H1 (cell line): ENCODE measurements around the gene OR8A1. TPM values are rescaled to one million over a fixed set of nuclear protein-coding genes. Genes with fewer than 3 reads are reported as not detected.
"Not testable (repeated sequence)": the region's sequence is repeated elsewhere in the genome, so short reads cannot be mapped to it uniquely, and the experiment has no call there.

Experiments used
- CTCF ChIA-PET: fragments of 300-600 bp; sonication (Branson Sonifier 250); formaldehyde crosslinking; loops from one replicate; lab custom pipeline; 2021; ENCODE audit not compliant: partially characterized antibody; lab: Charles Lee
- POLR2A ChIA-PET: fragments of 300-600 bp; sonication (Branson Sonifier 250); formaldehyde crosslinking; loops from one replicate; lab custom pipeline; 2021; ENCODE audit warnings: inconsistent platforms; ENCODE audit not compliant: partially characterized antibody; lab: Charles Lee
- DNase-seq, 2 experiments: peaks; one replicate each; pipeline versions ENCODE4 v3.0.0 to v3.0.0-alpha.2; 2010 to 2022; ENCODE audit warnings: low spot score in 2 of 2, low read depth in 1 of 2, mixed read lengths in 1 of 2
- FAIRE-seq: peaks from 2 replicates; lab custom pipeline; 2011; peaks lifted over from hg19 to GRCh38; lab: Jason Lieb, UNC
- H2AFZ ChIP-seq: 2 replicates; pipeline ENCODE4 v1.8.1; 2012; ENCODE audit warnings: low read length, inconsistent platforms
- H2AK5ac ChIP-seq: 2 replicates; pipeline ENCODE4 v1.6.1; 2013; ENCODE audit warnings: low read depth, low read length
- H2BK120ac ChIP-seq: replicated peaks from 2 replicates; pipeline ENCODE3; 2013; ENCODE audit warnings: low read depth, low read length, inconsistent platforms
- H2BK12ac ChIP-seq: 2 replicates; pipeline ENCODE4 v1.6.1; 2013; ENCODE audit warnings: low read depth, low read length
- H2BK15ac ChIP-seq: 2 replicates; pipeline ENCODE4 v1.6.1; 2013; ENCODE audit warnings: low read length
- H2BK20ac ChIP-seq: 2 replicates; pipeline ENCODE4 v1.6.1; 2013; ENCODE audit warnings: low read length
- H2BK5ac ChIP-seq: 2 replicates; pipeline ENCODE4 v1.6.1; 2013; ENCODE audit warnings: low read depth, low read length
- H3K14ac ChIP-seq: 2 replicates; pipeline ENCODE4 v1.6.1; 2013; ENCODE audit warnings: inconsistent platforms; ENCODE audit not compliant: insufficient read length
- H3K18ac ChIP-seq: 2 replicates; pipeline ENCODE4 v1.6.1; 2013; ENCODE audit warnings: low read length; ENCODE audit errors: extremely low read depth
- H3K23ac ChIP-seq: 2 replicates; pipeline ENCODE4 v1.6.1; 2013; ENCODE audit warnings: inconsistent platforms; ENCODE audit not compliant: insufficient read length
- H3K23me2 ChIP-seq: 2 replicates; pipeline ENCODE4 v1.6.1; 2013; ENCODE audit warnings: low read depth, low read length
- H3K27ac ChIP-seq: 2 replicates; pipeline ENCODE4 v1.6.1; 2011; ENCODE audit warnings: low read depth, low read length, inconsistent platforms
- H3K27me3 ChIP-seq, 4 experiments: replicated peaks in 1 of 4; 1 replicate in 1 of 4; 2 replicates in 3 of 4; pipeline versions ENCODE4 v1.6.1 to v1.8.1; 2011 to 2013; ENCODE audit warnings: low read length in 3 of 4, mild to moderate bottlenecking in 3 of 4, inconsistent platforms in 2 of 4, mixed read lengths in 2 of 4, moderate library complexity in 1 of 4; ENCODE audit not compliant: control insufficient read depth in 3 of 4, insufficient read depth in 3 of 4; ENCODE audit errors: extremely low read depth in 1 of 4
- H3K36me3 ChIP-seq, 4 experiments: 2 replicates each; pipeline versions ENCODE4 v1.6.1 to v1.8.1; 2011 to 2013; ENCODE audit warnings: mild to moderate bottlenecking in 4 of 4, low read length in 3 of 4, moderate library complexity in 2 of 4, control low read depth in 1 of 4, inconsistent platforms in 1 of 4; ENCODE audit not compliant: insufficient read depth in 4 of 4, control insufficient read depth in 2 of 4
- H3K4ac ChIP-seq: replicated peaks from 2 replicates; pipeline ENCODE3; 2013; ENCODE audit warnings: low read length, low read depth, mixed read lengths, inconsistent platforms; ENCODE audit not compliant: insufficient read length
- H3K4me1 ChIP-seq, 4 experiments: replicated peaks in 1 of 4; 1 replicate in 1 of 4; 2 replicates in 3 of 4; pipeline versions ENCODE4 v1.6.1 to v1.8.1; 2011 to 2013; ENCODE audit warnings: low read length in 3 of 4, inconsistent platforms in 2 of 4, mixed read lengths in 1 of 4; ENCODE audit not compliant: insufficient read depth in 4 of 4, control insufficient read depth in 3 of 4
- H3K4me2 ChIP-seq, 2 experiments: 2 replicates each; pipeline versions ENCODE4 v1.6.1 to v1.8.1; 2011 to 2013; ENCODE audit warnings: low read depth in 2 of 2, low read length in 2 of 2, control low read depth in 1 of 2, inconsistent platforms in 1 of 2, mild to moderate bottlenecking in 1 of 2; ENCODE audit not compliant: insufficient read depth in 1 of 2
- H3K4me3 ChIP-seq, 4 experiments: fragments of 200-600, 300-600 bp in 1 of 4; sonication (generic), shearing (Covaris generic), sonication (Bioruptor Twin) in 1 of 4; 2 replicates each; pipeline versions ENCODE4 v1.5.1 to v1.8.1; 2011 to 2016; ENCODE audit warnings: low read length in 4 of 4, low read depth in 3 of 4, control low read depth in 2 of 4, inconsistent platforms in 2 of 4, mild to moderate bottlenecking in 2 of 4, mixed read lengths in 1 of 4, moderate library complexity in 1 of 4; ENCODE audit not compliant: insufficient read depth in 2 of 4; ENCODE audit errors: extremely low read depth in 1 of 4
- H3K56ac ChIP-seq: replicated peaks from 2 replicates; pipeline ENCODE3; 2013; ENCODE audit warnings: low read depth, mild to moderate bottlenecking, mixed read lengths, low read length, inconsistent platforms; ENCODE audit not compliant: insufficient read length
- H3K79me1 ChIP-seq: 2 replicates; pipeline ENCODE4 v1.6.1; 2013; ENCODE audit warnings: low read depth, low read length, control low read depth
- H3K79me2 ChIP-seq, 2 experiments: 2 replicates each; pipeline versions ENCODE4 v1.6.1 to v1.8.1; 2012 to 2013; ENCODE audit warnings: low read length in 2 of 2, mild to moderate bottlenecking in 2 of 2, inconsistent platforms in 1 of 2; ENCODE audit not compliant: insufficient read depth in 2 of 2, control insufficient read depth in 1 of 2
- H3K9ac ChIP-seq, 4 experiments: replicated peaks in 1 of 4; 1 replicate in 1 of 4; 2 replicates in 3 of 4; pipeline versions ENCODE4 v1.6.1 to v1.8.1; 2011 to 2013; ENCODE audit warnings: low read depth in 3 of 4, low read length in 3 of 4, control low read depth in 2 of 4, mild to moderate bottlenecking in 2 of 4, moderate library complexity in 2 of 4, inconsistent platforms in 1 of 4; ENCODE audit errors: extremely low read depth in 1 of 4
- H3K9me3 ChIP-seq, 2 experiments: 2 replicates each; pipeline versions ENCODE4 v1.6.1 to v1.8.1; 2012 to 2013; ENCODE audit warnings: mild to moderate bottlenecking in 2 of 2, moderate library complexity in 2 of 2, control low read depth in 1 of 2, inconsistent platforms in 1 of 2, low read depth in 1 of 2, low read length in 1 of 2, mixed read lengths in 1 of 2; ENCODE audit not compliant: insufficient read depth in 2 of 2
- H4K20me1 ChIP-seq, 2 experiments: replicated peaks in 1 of 2; 2 replicates each; pipeline versions ENCODE3 to v1.8.1; 2011 to 2013; ENCODE audit warnings: inconsistent platforms in 2 of 2, low read length in 2 of 2, mild to moderate bottlenecking in 1 of 2; ENCODE audit not compliant: insufficient read depth in 2 of 2, control insufficient read depth in 1 of 2
- H4K5ac ChIP-seq: 2 replicates; pipeline ENCODE4 v1.6.1; 2013; ENCODE audit warnings: low read length, low read depth, mixed read lengths, inconsistent platforms; ENCODE audit not compliant: insufficient read length
- H4K8ac ChIP-seq: 2 replicates; pipeline ENCODE4 v1.8.0; 2013; ENCODE audit warnings: mild to moderate bottlenecking, moderate library complexity, low read length, inconsistent platforms; ENCODE audit not compliant: insufficient read depth; ENCODE audit errors: extremely low read depth
- H4K91ac ChIP-seq: replicated peaks from 2 replicates; pipeline ENCODE3; 2013; ENCODE audit warnings: low read length, mixed read lengths, inconsistent platforms; ENCODE audit not compliant: insufficient read length
- WGBS, 2 experiments: shearing (Covaris generic) in 1 of 2; methylation state at CpG; one replicate each; pipeline versions ENCODE4 v1.1.6 to v1.1.7; 2013 to 2015; ENCODE audit warnings: low lambda C conversion rate in 2 of 2, mixed read lengths in 2 of 2, inconsistent platforms in 1 of 2, low coverage in 1 of 2, missing lambda C conversion rate in 1 of 2; ENCODE audit not compliant: insufficient replicate concordance in 2 of 2, insufficient coverage in 1 of 2, insufficient read length in 1 of 2; ENCODE audit errors: extremely low coverage in 1 of 2, missing lambda C conversion rate in 1 of 2; 5-methylcytosine and 5-hydroxymethylcytosine counted together
- polyA plus RNA-seq, 7 experiments: library from polyadenylated mRNA; depleted of rRNA in 3 of 7; stranded (reverse) in 5 of 7; unstranded in 2 of 7; fragments of >200 nt in 5 of 7; fragments of 200-250 nt in 2 of 7; gene quantifications; 1 replicate in 5 of 7; 2 replicates in 1 of 7; 4 replicates in 1 of 7; pipeline versions ENCODE4 v1.2.1 to v1.2.3, GENCODE V29; 2011 to 2013; ENCODE audit warnings: missing spikeins in 2 of 7, mixed read lengths in 2 of 7
- total RNA-seq: library from RNA; stranded (reverse); fragmentation: NEBNext Ultra II Directional; extraction: Animal tissue kit (Norgen Biotek cat#: 25700); gene quantifications from 2 replicates; pipeline ENCODE4 v1.2.1, GENCODE V29; 2021

The OR8A1 gene
- total and polyA plus RNA-seq, 2 of the 8 experiments (the other 6 are each of a cell fraction or from before 2014, with no cell fraction given): not detected

DNA sequence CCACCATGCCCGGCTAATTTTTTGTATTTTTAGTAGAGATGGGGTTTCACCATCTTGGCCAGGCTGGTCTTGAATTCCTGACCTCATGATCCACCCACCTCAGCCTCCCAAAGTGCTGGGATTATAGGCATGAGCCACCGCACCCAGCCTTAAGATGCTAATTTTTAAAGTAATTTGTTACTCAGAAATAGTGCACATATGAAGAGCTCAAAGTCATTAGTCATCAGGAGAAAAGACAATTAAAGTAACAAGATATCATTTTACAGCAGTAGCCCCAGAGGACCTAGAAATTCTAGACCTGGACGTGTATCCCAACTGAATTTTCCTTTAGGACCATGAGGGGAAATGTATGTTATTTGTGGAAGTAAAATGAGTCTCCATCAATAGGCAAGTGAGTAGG is 32.9 kb downstream of the OR8A1 start:
- H3K14ac ChIP-seq, H2BK20ac ChIP-seq, H2BK15ac ChIP-seq, H3K79me2 ChIP-seq, H3K56ac ChIP-seq, H4K20me1 ChIP-seq, H4K5ac ChIP-seq, H3K9me3 ChIP-seq, FAIRE-seq, DNase-seq, POLR2A ChIA-PET, H3K4me2 ChIP-seq, H3K4me3 ChIP-seq, H2AK5ac ChIP-seq, H3K9ac ChIP-seq, H2BK5ac ChIP-seq, H2BK12ac ChIP-seq, H3K79me1 ChIP-seq, H2BK120ac ChIP-seq, H3K36me3 ChIP-seq, H3K27ac ChIP-seq, H3K4ac ChIP-seq, H4K91ac ChIP-seq, H3K27me3 ChIP-seq, H4K8ac ChIP-seq, H3K23ac ChIP-seq, H3K23me2 ChIP-seq, H3K4me1 ChIP-seq, H3K18ac ChIP-seq, H2AFZ ChIP-seq: not testable (repeated sequence)
- WGBS, 2 experiments: 95% methylated on average over 3 of the region's 3 CpGs; no CpG with 5 or more reads in 1 of the 2 experiments
- CTCF ChIA-PET: interaction anchor here (0.6 to 1.8 kb wide), 4 partner anchors 51 to 201 kb away, joined by 3 to 7 read pairs (median 5); no protein-coding TSS in a partner anchor
